ENCODE data around the gene LPO. TPM values are rescaled to one million over a fixed set of nuclear protein-coding genes. Genes with fewer than 3 reads are reported as not detected.

The LPO gene
- total and polyA plus RNA-seq, 7 donors = 0.01 TPM; not detected in 6

- TF ChIP-seq CTCF (IDR thresholded peaks at IDR 0.05) = no peak
- no peak overlapping the region for H3K27ac ChIP-seq
- WGBS, 3 donors = 69 to 77% (median 71%) methylated on average over 12 of the region's 12 CpGs
- ATAC-seq (no peak), DNase-seq (no peak)
- H3K4me1 ChIP-seq = no peaks in the 10 kb centered on the region
- peaks cover 0 to 24% (median 3%) of the 10 kb centered on the region in 3 donors for H3K27me3 ChIP-seq (ENCODE audit: insufficient read depth in 3 of 3, low read length in 2 of 3)
- H3K36me3 ChIP-seq (ENCODE audit: insufficient read depth in 1 of 2, low read depth in 1 of 2) = no peaks in the 10 kb centered on the region
- H3K4me3 ChIP-seq = no peak overlapping the region
- intact Hi-C loops (cut with DNase I) = no loop called here
- no peaks in the 10 kb centered on the region for H3K9me3 ChIP-seq
Measured at GRCh38 chr17:58283674-58284612, 45.6 kb downstream of the LPO start.

- ATAC-seq (no peak), DNase-seq (no peak)
- WGBS, 3 donors = 36 to 42% (median 41%) methylated on average over 6 of the region's 6 CpGs
- TF ChIP-seq CTCF (IDR thresholded peaks at IDR 0.05) = no peak
- peaks cover 0 to 21% (median 3%) of the 10 kb centered on the region in 3 donors for H3K27me3 ChIP-seq (ENCODE audit: insufficient read depth in 3 of 3, low read length in 2 of 3)
- intact Hi-C loops (cut with DNase I) = no loop called here
- H3K27ac ChIP-seq = no peak overlapping the region
- no peak overlapping the region for H3K4me3 ChIP-seq
- no peaks in the 10 kb centered on the region for H3K36me3 ChIP-seq (ENCODE audit: insufficient read depth in 1 of 2, low read depth in 1 of 2)
- H3K9me3 ChIP-seq = no peaks in the 10 kb centered on the region
- no peaks in the 10 kb centered on the region for H3K4me1 ChIP-seq
Measured at GRCh38 chr17:58284613-58285421, 46.4 kb downstream of the LPO start.

- intact Hi-C loops (cut with DNase I) = no loop called here
- ATAC-seq (no peak), DNase-seq (no peak)
- Histone ChIP-seq H3K36me3 (ENCODE audit: insufficient read depth in 1 of 2, low read depth in 1 of 2) (no peaks in the 10 kb centered on the region), H3K27ac (no peak overlapping the region), H3K4me3 (no peak overlapping the region), H3K9me3 (no peaks in the 10 kb centered on the region), H3K27me3 (ENCODE audit: insufficient read depth in 3 of 3, low read length in 2 of 3) (peaks cover 0 to 21% (median 1%) of the 10 kb centered on the region in 3 donors), H3K4me1 (no peaks in the 10 kb centered on the region)
- 74 to 90% (median 77%) methylated on average over 3 of the region's 3 CpGs for WGBS, 3 donors
- no peak for TF ChIP-seq CTCF (IDR thresholded peaks at IDR 0.05)
Measured at GRCh38 chr17:58285422-58285810, 47.0 kb downstream of the LPO start.

GRCh38 chr17:58289869-58290268 is 51.5 kb downstream of the LPO start:
- ATAC-seq (no peak), DNase-seq (no peak)
- Histone ChIP-seq H3K9me3 (no peaks in the 10 kb centered on the region), H3K4me1 (no peaks in the 10 kb centered on the region), H3K36me3 (ENCODE audit: insufficient read depth in 1 of 2, low read depth in 1 of 2) (no peaks in the 10 kb centered on the region), H3K4me3 (no peak overlapping the region), H3K27ac (no peak overlapping the region), H3K27me3 (ENCODE audit: insufficient read depth in 3 of 3, low read length in 2 of 3) (peaks cover 0 to 16% (median 3%) of the 10 kb centered on the region in 3 donors)
- intact Hi-C loops (cut with DNase I) = no loop called here
- WGBS, 3 donors = 45 to 53% (median 53%) methylated on average over 2 of the region's 2 CpGs
- no peak for TF ChIP-seq CTCF (IDR thresholded peaks at IDR 0.05)

Data from psoas muscle (tissue), 8 donors.